ENCODE results near the gene KRTAP12-1. TPM values are rescaled to one million over a fixed set of nuclear protein-coding genes. Genes with fewer than 3 reads are reported as not detected.

KRTAP12-1 gene
- total RNA-seq, 1 experiment from 2014 or later = not detected

GRCh38 chr21:44724926-44725325, 43.0 kb upstream of the KRTAP12-1 start:
- Histone ChIP-seq H3K4me3 (ENCODE audit: low read length) (no peak overlapping the region), H3K4me1 (ENCODE audit: low read length) (no peaks in the 10 kb centered on the region), H3K27ac (ENCODE audit: low read length) (no peak overlapping the region), H3K36me3 (ENCODE audit: insufficient read depth, low read length) (no peaks in the 10 kb centered on the region), H3K79me2 (ENCODE audit: low read length) (no peaks in the 10 kb centered on the region), H3K4me2 (ENCODE audit: low read depth, low read length, poor library complexity, severe bottlenecking) (no peak overlapping the region), H3K9me2 (replicated peaks; ENCODE audit: insufficient read depth, low read length) (no peaks in the 10 kb centered on the region), H3K9ac (ENCODE audit: low read length) (no peak overlapping the region), H4K20me1 (ENCODE audit: insufficient read depth, low read depth, low read length) (no peaks in the 10 kb centered on the region), H2AFZ (ENCODE audit: low read length) (no peak overlapping the region), H3K27me3 (ENCODE audit: low read length) (no peaks in the 10 kb centered on the region), H3K9me3 (ENCODE audit: low read length) (no peaks in the 10 kb centered on the region)
- no peak for DNase-seq

- no peaks in the 10 kb centered on the region for H3K36me3 ChIP-seq (ENCODE audit: insufficient read depth, low read length)
- no peaks in the 10 kb centered on the region for H4K20me1 ChIP-seq (ENCODE audit: insufficient read depth, low read depth, low read length)
- no peak overlapping the region for H3K4me2 ChIP-seq (ENCODE audit: low read depth, low read length, poor library complexity, severe bottlenecking)
- no peaks in the 10 kb centered on the region for H3K9me3 ChIP-seq (ENCODE audit: low read length)
- no peak overlapping the region for H3K4me3 ChIP-seq (ENCODE audit: low read length)
- H2AFZ ChIP-seq (ENCODE audit: low read length) = no peak overlapping the region
- no peak overlapping the region for H3K27ac ChIP-seq (ENCODE audit: low read length)
- H3K9me2 ChIP-seq (replicated peaks; ENCODE audit: insufficient read depth, low read length) = no peaks in the 10 kb centered on the region
- no peaks in the 10 kb centered on the region for H3K4me1 ChIP-seq (ENCODE audit: low read length)
- H3K79me2 ChIP-seq (ENCODE audit: low read length) = no peaks in the 10 kb centered on the region
- no peak overlapping the region for H3K9ac ChIP-seq (ENCODE audit: low read length)
- no peaks in the 10 kb centered on the region for H3K27me3 ChIP-seq (ENCODE audit: low read length)
- no peak for DNase-seq
These were observed 42.2 kb upstream of the KRTAP12-1 start for GRCh38 chr21:44724196-44724595.

- Histone ChIP-seq H3K4me1 (ENCODE audit: low read length) (no peaks in the 10 kb centered on the region), H3K4me2 (ENCODE audit: low read depth, low read length, poor library complexity, severe bottlenecking) (no peak overlapping the region), H3K4me3 (ENCODE audit: low read length) (no peak overlapping the region), H3K9me3 (ENCODE audit: low read length) (no peaks in the 10 kb centered on the region), H4K20me1 (ENCODE audit: insufficient read depth, low read depth, low read length) (no peaks in the 10 kb centered on the region), H3K27ac (ENCODE audit: low read length) (no peak overlapping the region), H3K36me3 (ENCODE audit: insufficient read depth, low read length) (no peaks in the 10 kb centered on the region), H3K27me3 (ENCODE audit: low read length) (no peaks in the 10 kb centered on the region), H2AFZ (ENCODE audit: low read length) (no peak overlapping the region), H3K9me2 (replicated peaks; ENCODE audit: insufficient read depth, low read length) (no peaks in the 10 kb centered on the region), H3K79me2 (ENCODE audit: low read length) (no peaks in the 10 kb centered on the region), H3K9ac (ENCODE audit: low read length) (no peak overlapping the region)
- DNase-seq = no peak
These were observed 41.5 kb upstream of the KRTAP12-1 start for GRCh38 chr21:44723177-44724131.

GRCh38 chr21:44722731-44723130, 40.8 kb upstream of the KRTAP12-1 start:
- no peaks in the 10 kb centered on the region for H4K20me1 ChIP-seq (ENCODE audit: insufficient read depth, low read depth, low read length)
- no peaks in the 10 kb centered on the region for H3K9me2 ChIP-seq (replicated peaks; ENCODE audit: insufficient read depth, low read length)
- H3K79me2 ChIP-seq (ENCODE audit: low read length) = no peaks in the 10 kb centered on the region
- H3K36me3 ChIP-seq (ENCODE audit: insufficient read depth, low read length) = no peaks in the 10 kb centered on the region
- H3K27me3 ChIP-seq (ENCODE audit: low read length) = no peaks in the 10 kb centered on the region
- H3K9me3 ChIP-seq (ENCODE audit: low read length) = no peaks in the 10 kb centered on the region
- no peak overlapping the region for H3K4me3 ChIP-seq (ENCODE audit: low read length)
- DNase-seq = no peak
- H3K4me1 ChIP-seq (ENCODE audit: low read length) = no peaks in the 10 kb centered on the region
- H3K9ac ChIP-seq (ENCODE audit: low read length) = no peak overlapping the region
- no peak overlapping the region for H3K27ac ChIP-seq (ENCODE audit: low read length)
- H3K4me2 ChIP-seq (ENCODE audit: low read depth, low read length, poor library complexity, severe bottlenecking) = no peak overlapping the region
- no peak overlapping the region for H2AFZ ChIP-seq (ENCODE audit: low read length)

- H3K27ac ChIP-seq (ENCODE audit: low read length) = no peak overlapping the region
- no peak overlapping the region for H2AFZ ChIP-seq (ENCODE audit: low read length)
- no peaks in the 10 kb centered on the region for H3K9me2 ChIP-seq (replicated peaks; ENCODE audit: insufficient read depth, low read length)
- no peaks in the 10 kb centered on the region for H3K27me3 ChIP-seq (ENCODE audit: low read length)
- H3K36me3 ChIP-seq (ENCODE audit: insufficient read depth, low read length) = no peaks in the 10 kb centered on the region
- H3K79me2 ChIP-seq (ENCODE audit: low read length) = no peaks in the 10 kb centered on the region
- H3K9ac ChIP-seq (ENCODE audit: low read length) = no peak overlapping the region
- no peak overlapping the region for H3K4me3 ChIP-seq (ENCODE audit: low read length)
- H4K20me1 ChIP-seq (ENCODE audit: insufficient read depth, low read depth, low read length) = no peaks in the 10 kb centered on the region
- DNase-seq = no peak
- H3K4me2 ChIP-seq (ENCODE audit: low read depth, low read length, poor library complexity, severe bottlenecking) = no peak overlapping the region
- H3K9me3 ChIP-seq (ENCODE audit: low read length) = no peaks in the 10 kb centered on the region
- H3K4me1 ChIP-seq (ENCODE audit: low read length) = no peaks in the 10 kb centered on the region
These were observed 38.2 kb upstream of the KRTAP12-1 start for GRCh38 chr21:44720170-44720569.

- no peaks in the 10 kb centered on the region for H4K20me1 ChIP-seq (ENCODE audit: insufficient read depth, low read depth, low read length)
- no peak for DNase-seq
- no peak overlapping the region for H3K27ac ChIP-seq (ENCODE audit: low read length)
- H3K9me3 ChIP-seq (ENCODE audit: low read length) = no peaks in the 10 kb centered on the region
- no peak overlapping the region for H3K9ac ChIP-seq (ENCODE audit: low read length)
- H3K79me2 ChIP-seq (ENCODE audit: low read length) = no peaks in the 10 kb centered on the region
- no peak overlapping the region for H2AFZ ChIP-seq (ENCODE audit: low read length)
- H3K9me2 ChIP-seq (replicated peaks; ENCODE audit: insufficient read depth, low read length) = no peaks in the 10 kb centered on the region
- H3K27me3 ChIP-seq (ENCODE audit: low read length) = no peaks in the 10 kb centered on the region
- H3K4me3 ChIP-seq (ENCODE audit: low read length) = no peak overlapping the region
- no peaks in the 10 kb centered on the region for H3K36me3 ChIP-seq (ENCODE audit: insufficient read depth, low read length)
- no peaks in the 10 kb centered on the region for H3K4me1 ChIP-seq (ENCODE audit: low read length)
- H3K4me2 ChIP-seq (ENCODE audit: low read depth, low read length, poor library complexity, severe bottlenecking) = no peak overlapping the region
These were observed 36.6 kb upstream of the KRTAP12-1 start for GRCh38 chr21:44718571-44718970.

GRCh38 chr21:44718093-44718492, 36.1 kb upstream of the KRTAP12-1 start:
- H3K27ac ChIP-seq (ENCODE audit: low read length) = no peak overlapping the region
- H2AFZ ChIP-seq (ENCODE audit: low read length) = no peak overlapping the region
- H3K4me3 ChIP-seq (ENCODE audit: low read length) = no peak overlapping the region
- no peaks in the 10 kb centered on the region for H3K9me3 ChIP-seq (ENCODE audit: low read length)
- H3K79me2 ChIP-seq (ENCODE audit: low read length) = no peaks in the 10 kb centered on the region
- H4K20me1 ChIP-seq (ENCODE audit: insufficient read depth, low read depth, low read length) = no peaks in the 10 kb centered on the region
- H3K4me2 ChIP-seq (ENCODE audit: low read depth, low read length, poor library complexity, severe bottlenecking) = no peak overlapping the region
- no peaks in the 10 kb centered on the region for H3K36me3 ChIP-seq (ENCODE audit: insufficient read depth, low read length)
- H3K9me2 ChIP-seq (replicated peaks; ENCODE audit: insufficient read depth, low read length) = no peaks in the 10 kb centered on the region
- no peaks in the 10 kb centered on the region for H3K4me1 ChIP-seq (ENCODE audit: low read length)
- no peaks in the 10 kb centered on the region for H3K27me3 ChIP-seq (ENCODE audit: low read length)
- no peak overlapping the region for H3K9ac ChIP-seq (ENCODE audit: low read length)
- no peak for DNase-seq

- 0 out of 2 replicates have a peak, but pooled peaks cover 2% of the 10 kb centered on the region for H3K4me1 ChIP-seq (ENCODE audit: low read length)
- no peaks in the 10 kb centered on the region for H4K20me1 ChIP-seq (ENCODE audit: insufficient read depth, low read depth, low read length)
- no peaks in the 10 kb centered on the region for H3K79me2 ChIP-seq (ENCODE audit: low read length)
- DNase-seq = no peak
- no peaks in the 10 kb centered on the region for H3K36me3 ChIP-seq (ENCODE audit: insufficient read depth, low read length)
- no peaks in the 10 kb centered on the region for H3K9me2 ChIP-seq (replicated peaks; ENCODE audit: insufficient read depth, low read length)
- H3K4me3 ChIP-seq (ENCODE audit: low read length) = no peak overlapping the region
- no peak overlapping the region for H2AFZ ChIP-seq (ENCODE audit: low read length)
- no peaks in the 10 kb centered on the region for H3K9me3 ChIP-seq (ENCODE audit: low read length)
- H3K9ac ChIP-seq (ENCODE audit: low read length) = no peak overlapping the region
- no peak overlapping the region for H3K27ac ChIP-seq (ENCODE audit: low read length)
- no peak overlapping the region for H3K4me2 ChIP-seq (ENCODE audit: low read depth, low read length, poor library complexity, severe bottlenecking)
- no peaks in the 10 kb centered on the region for H3K27me3 ChIP-seq (ENCODE audit: low read length)
These were observed 35.0 kb upstream of the KRTAP12-1 start for GRCh38 chr21:44716984-44717383.
